MG63 (cell line): ENCODE results near the gene PFKFB3. TPM values are rescaled to one million over a fixed set of nuclear protein-coding genes. Genes with fewer than 3 reads are reported as not detected.

Experiments used
- DNase-seq: peaks from one replicate; pipeline ENCODE4 v3.0.0-alpha.2; 2020
- H3K27me3 ChIP-seq: fragments of 250-450 bp; sonication (Bioruptor Pico); 2 replicates; pipeline ENCODE4 v1.5.1; 2020; ENCODE audit warnings: mild to moderate bottlenecking, moderate library complexity
- H3K36me3 ChIP-seq: fragments of 250-450 bp; sonication (Bioruptor Pico); 2 replicates; pipeline ENCODE4 v1.5.1; 2020; ENCODE audit warnings: mild to moderate bottlenecking, moderate library complexity
- H3K4me3 ChIP-seq: fragments of 250-450 bp; sonication (Bioruptor Pico); 2 replicates; pipeline ENCODE4 v1.5.1; 2020; ENCODE audit warnings: mild to moderate bottlenecking, moderate library complexity
- H3K9me3 ChIP-seq: fragments of 250-450 bp; sonication (Bioruptor Pico); 2 replicates; pipeline ENCODE4 v1.5.1; 2020; ENCODE audit warnings: mild to moderate bottlenecking, moderate library complexity
- total RNA-seq: library from RNA; depleted of rRNA; stranded (reverse); fragments of >200 nt; shearing (Covaris generic); gene quantifications from 2 replicates; pipeline ENCODE4 v1.2.3, GENCODE V29; 2014; ENCODE audit warnings: low replicate concordance

The PFKFB3 gene
- total RNA-seq, 1 experiment from 2014 or later = 7.8 TPM

GRCh38 chr10:6259153-6259552 is 56.4 kb downstream of the PFKFB3 start:
- no peak for DNase-seq
- Histone ChIP-seq H3K9me3 (no peaks in the 10 kb centered on the region), H3K4me3 (no peak overlapping the region), H3K27me3 (no peaks in the 10 kb centered on the region), H3K36me3 (no peaks in the 10 kb centered on the region)

DNA sequence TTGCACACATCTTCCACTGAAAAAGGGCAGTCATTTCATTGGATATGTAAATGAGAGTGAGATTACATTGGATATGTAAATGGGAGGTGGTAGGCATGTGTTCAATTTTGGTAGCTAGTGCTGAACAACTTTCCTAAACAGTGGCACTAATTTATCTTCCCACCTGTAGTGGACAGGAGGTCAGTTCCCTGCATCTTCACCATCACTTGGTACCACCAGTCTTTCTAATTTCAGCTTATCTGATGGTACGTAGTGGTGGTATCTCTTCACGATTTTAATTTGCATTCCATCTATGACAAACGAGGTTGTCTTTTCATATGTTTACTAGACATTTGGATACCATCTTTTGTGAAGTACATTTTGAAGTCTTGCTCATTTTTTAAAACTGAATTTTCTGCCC is 58.1 kb downstream of the PFKFB3 start:
- Histone ChIP-seq H3K4me3 (no peak overlapping the region), H3K36me3 (no peaks in the 10 kb centered on the region), H3K9me3 (no peaks in the 10 kb centered on the region), H3K27me3 (no peaks in the 10 kb centered on the region)
- DNase-seq = no peak

GRCh38 chr10:6267941-6268340 is 65.2 kb downstream of the PFKFB3 start:
- no peak for DNase-seq
- H3K36me3 ChIP-seq = no peaks in the 10 kb centered on the region

GRCh38 chr10:6269432-6269831 is 66.7 kb downstream of the PFKFB3 start:
- Histone ChIP-seq H3K9me3 (no peaks in the 10 kb centered on the region), H3K27me3 (no peaks in the 10 kb centered on the region), H3K4me3 (no peak overlapping the region), H3K36me3 (no peaks in the 10 kb centered on the region)
- DNase-seq = no peak

More at GRCh38 chr10:6267941-6268340, 65.2 kb downstream of the PFKFB3 start:
- no peak overlapping the region for H3K4me3 ChIP-seq
- no peaks in the 10 kb centered on the region for H3K27me3 ChIP-seq
- no peaks in the 10 kb centered on the region for H3K9me3 ChIP-seq

DNA sequence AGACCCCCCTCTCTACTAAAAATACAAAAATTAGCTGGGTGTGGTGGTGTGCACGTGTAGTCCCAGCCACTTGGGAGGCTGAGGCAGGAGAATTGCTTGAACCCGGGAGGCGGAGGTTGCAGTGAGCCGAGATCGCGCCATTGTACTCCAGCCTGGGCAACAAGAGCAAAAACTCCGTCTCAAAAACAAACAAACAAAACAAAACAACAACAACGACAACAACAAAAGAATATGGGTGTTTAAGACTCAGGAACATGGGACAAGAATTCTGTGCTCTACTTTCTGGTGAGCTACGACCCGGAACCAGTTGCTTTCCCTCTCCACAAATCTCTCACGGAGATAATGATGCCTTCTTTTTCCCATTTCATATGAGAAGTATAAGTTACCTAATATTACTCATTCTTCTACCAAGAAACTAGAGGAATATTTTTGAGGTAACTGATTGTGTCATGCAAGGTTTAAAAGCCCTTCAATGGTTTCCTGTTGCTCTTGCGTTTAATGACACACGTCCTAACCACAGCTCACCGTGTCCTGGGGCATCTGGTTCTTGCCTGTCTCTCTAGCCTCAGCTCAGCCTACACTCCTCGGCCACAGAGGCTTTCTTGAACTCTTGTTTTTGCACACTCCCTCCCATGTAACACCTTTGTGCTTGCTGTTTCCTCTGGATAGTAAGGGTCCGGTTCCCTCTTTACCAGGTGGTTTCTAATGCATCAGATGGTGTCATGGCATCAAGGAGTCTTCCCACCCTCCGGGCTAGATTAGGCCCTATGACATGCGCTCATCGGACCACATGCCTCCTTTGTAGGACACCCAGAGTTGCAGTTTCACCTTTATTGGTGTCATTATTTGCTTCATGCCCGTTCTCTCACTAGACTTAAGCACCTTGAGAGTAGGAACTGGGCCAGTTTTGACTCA is 67.5 kb downstream of the PFKFB3 start:
- Histone ChIP-seq H3K27me3 (no peaks in the 10 kb centered on the region), H3K36me3 (no peaks in the 10 kb centered on the region), H3K4me3 (no peak overlapping the region), H3K9me3 (no peaks in the 10 kb centered on the region)
- DNase-seq = no peak

DNA sequence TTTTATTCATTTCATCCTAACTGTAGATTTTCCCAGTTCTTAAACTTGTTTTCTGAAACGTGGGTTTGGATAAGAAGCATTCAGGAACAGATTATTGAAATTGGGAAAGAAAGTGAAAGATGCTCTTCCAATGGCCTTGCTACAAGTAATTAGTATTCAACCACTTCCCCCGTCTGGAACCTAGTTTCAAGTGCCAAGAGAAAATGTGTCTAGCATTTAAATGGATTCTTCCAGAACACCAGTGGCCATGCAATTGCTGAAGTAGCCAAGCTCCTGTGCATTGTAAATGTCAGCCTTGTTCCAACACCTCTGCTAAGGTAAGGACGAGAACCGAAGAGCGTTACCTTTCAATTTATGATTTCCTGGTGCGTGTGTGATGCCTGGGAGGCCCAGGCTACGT is 68.2 kb downstream of the PFKFB3 start:
- Histone ChIP-seq H3K27me3 (no peaks in the 10 kb centered on the region), H3K4me3 (no peak overlapping the region)
- DNase-seq = no peak

GRCh38 chr10:6271663-6272062 is 68.9 kb downstream of the PFKFB3 start:
- DNase-seq = no peak
- H3K36me3 ChIP-seq = no peaks in the 10 kb centered on the region

More for the DNA sequence above, 68.2 kb downstream of the PFKFB3 start:
- no peaks in the 10 kb centered on the region for H3K9me3 ChIP-seq
- H3K36me3 ChIP-seq = no peaks in the 10 kb centered on the region

GRCh38 chr10:6272126-6272525 is 69.4 kb downstream of the PFKFB3 start:
- H3K36me3 ChIP-seq = no peaks in the 10 kb centered on the region

More at GRCh38 chr10:6271663-6272062, 68.9 kb downstream of the PFKFB3 start:
- Histone ChIP-seq H3K9me3 (no peaks in the 10 kb centered on the region), H3K4me3 (no peak overlapping the region), H3K27me3 (no peaks in the 10 kb centered on the region)

GRCh38 chr10:6273351-6273750 is 70.6 kb downstream of the PFKFB3 start:
- no peaks in the 10 kb centered on the region for H3K9me3 ChIP-seq
- H3K27me3 ChIP-seq = no peaks in the 10 kb centered on the region
- no peaks in the 10 kb centered on the region for H3K36me3 ChIP-seq
- DNase-seq = no peak
- H3K4me3 ChIP-seq = no peak overlapping the region

More at GRCh38 chr10:6272126-6272525, 69.4 kb downstream of the PFKFB3 start:
- DNase-seq = no peak
- no peak overlapping the region for H3K4me3 ChIP-seq
- H3K27me3 ChIP-seq = no peaks in the 10 kb centered on the region
- H3K9me3 ChIP-seq = no peaks in the 10 kb centered on the region

GRCh38 chr10:6274040-6274439 is 71.3 kb downstream of the PFKFB3 start:
- Histone ChIP-seq H3K36me3 (no peaks in the 10 kb centered on the region), H3K9me3 (no peaks in the 10 kb centered on the region), H3K27me3 (no peaks in the 10 kb centered on the region), H3K4me3 (no peak overlapping the region)
- no peak for DNase-seq

GRCh38 chr10:6274484-6274883 is 71.8 kb downstream of the PFKFB3 start:
- no peaks in the 10 kb centered on the region for H3K36me3 ChIP-seq

DNA sequence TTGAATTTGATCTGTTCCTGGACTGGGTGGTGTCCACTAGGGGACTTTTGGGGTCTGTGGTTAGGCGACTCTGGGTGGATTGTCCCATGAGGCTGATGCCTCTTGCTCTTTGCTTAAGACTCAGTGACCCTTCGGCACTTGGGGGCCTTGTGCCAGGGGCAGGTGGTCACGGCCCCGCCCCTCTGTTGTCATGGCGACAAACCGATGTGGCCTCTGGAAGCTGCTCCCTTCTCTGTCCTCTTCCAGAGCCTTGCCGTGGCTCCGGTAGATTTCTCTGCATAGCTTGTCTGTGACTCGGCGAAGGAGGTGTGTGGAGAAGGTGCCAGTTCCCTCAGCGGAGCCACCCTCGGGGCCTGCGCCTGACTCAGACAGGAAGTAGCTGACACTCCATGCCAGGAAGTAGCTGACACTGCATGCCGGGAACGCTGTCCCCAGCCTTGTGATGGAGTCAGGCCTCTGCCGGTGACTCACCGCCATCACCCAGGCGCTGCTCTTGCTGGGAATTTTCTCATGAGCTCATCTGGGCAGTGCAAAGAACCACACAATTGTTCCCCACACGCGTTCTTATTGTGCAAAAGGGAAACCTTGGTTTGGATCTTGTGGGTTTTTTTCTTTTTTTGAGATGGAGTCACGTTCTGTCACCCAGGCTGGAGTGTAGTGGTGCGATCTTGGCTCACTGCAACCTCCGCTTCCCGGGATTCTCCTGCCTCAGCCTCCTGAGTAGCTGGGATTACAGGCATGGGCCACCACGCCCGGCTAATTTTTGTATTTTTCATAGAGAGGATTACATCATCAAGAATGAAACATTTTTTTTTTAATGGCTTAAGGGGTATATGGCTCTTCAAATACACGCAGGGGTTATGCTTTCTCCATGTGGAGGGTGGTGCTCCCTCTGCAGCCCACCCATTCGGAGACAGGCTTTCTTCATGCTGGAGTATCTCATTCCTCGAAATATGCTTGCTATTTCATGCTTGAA is 72.6 kb downstream of the PFKFB3 start:
- no peaks in the 10 kb centered on the region for H3K27me3 ChIP-seq
- H3K36me3 ChIP-seq = no peaks in the 10 kb centered on the region
- H3K4me3 ChIP-seq = peak overlapping the region; percentile 36
- H3K9me3 ChIP-seq = no peaks in the 10 kb centered on the region
- peak; percentile 98 for DNase-seq

More at GRCh38 chr10:6274484-6274883, 71.8 kb downstream of the PFKFB3 start:
- no peaks in the 10 kb centered on the region for H3K9me3 ChIP-seq
- DNase-seq = no peak
- no peak overlapping the region; the same call in 1 of the 2 replicates for H3K4me3 ChIP-seq
- no peaks in the 10 kb centered on the region for H3K27me3 ChIP-seq

DNA sequence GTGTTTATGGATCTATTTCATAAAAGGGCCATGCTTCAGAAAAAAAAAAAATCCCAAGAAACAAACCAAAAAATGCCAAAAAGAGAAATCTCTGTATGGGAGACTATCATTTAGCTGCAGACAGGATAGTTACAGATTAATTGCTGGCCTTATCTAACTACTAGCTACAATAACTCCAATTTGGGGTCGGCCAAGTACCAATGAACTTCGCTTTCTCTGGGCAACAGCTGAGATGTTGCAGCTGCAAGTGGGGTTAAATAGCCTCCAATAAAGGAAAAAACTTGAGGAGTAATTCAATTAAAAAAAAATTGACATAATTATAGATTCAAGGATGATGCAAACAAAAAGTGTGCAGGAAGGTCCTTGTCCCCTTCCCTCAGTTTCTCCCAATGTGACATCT is 73.6 kb downstream of the PFKFB3 start:
- H3K9me3 ChIP-seq = no peaks in the 10 kb centered on the region
- no peaks in the 10 kb centered on the region for H3K36me3 ChIP-seq
- no peaks in the 10 kb centered on the region for H3K27me3 ChIP-seq
- H3K4me3 ChIP-seq = no peak overlapping the region
- no peak for DNase-seq

GRCh38 chr10:6278519-6279120 is 75.9 kb downstream of the PFKFB3 start:
- Histone ChIP-seq H3K27me3 (no peaks in the 10 kb centered on the region), H3K9me3 (no peaks in the 10 kb centered on the region), H3K36me3 (no peaks in the 10 kb centered on the region), H3K4me3 (no peak overlapping the region)
- no peak for DNase-seq

- no peaks in the 10 kb centered on the region for H3K36me3 ChIP-seq
- DNase-seq = peak; percentile 61
- H3K4me3 ChIP-seq = no peak overlapping the region
- no peaks in the 10 kb centered on the region for H3K27me3 ChIP-seq
- H3K9me3 ChIP-seq = no peaks in the 10 kb centered on the region
Measured at GRCh38 chr10:6279540-6280267, 77.0 kb downstream of the PFKFB3 start.

GRCh38 chr10:6280291-6280690 is 77.6 kb downstream of the PFKFB3 start:
- no peaks in the 10 kb centered on the region for H3K27me3 ChIP-seq
- H3K4me3 ChIP-seq = no peak overlapping the region
- no peaks in the 10 kb centered on the region for H3K9me3 ChIP-seq
- H3K36me3 ChIP-seq = no peaks in the 10 kb centered on the region
- no peak for DNase-seq
